Breast epithelium (tissue), 3 donors: ENCODE data around the gene KRTAP4-6.

Experiments
- CTCF ChIP-seq, 3 donors: fragments of 450-650 bp; IDR thresholded peaks; one replicate each; pipeline ENCODE4 v1.5.1; 2016 to 2017; ENCODE audit warnings: antibody characterized with exemption in 3 of 3, mild to moderate bottlenecking in 3 of 3, moderate library complexity in 3 of 3
- POLR2A ChIP-seq: fragments of 450-650 bp; IDR thresholded peaks from one replicate; pipeline ENCODE4 v1.6.1; 2016; ENCODE audit warnings: antibody characterized with exemption, mild to moderate bottlenecking, moderate library complexity

DNA sequence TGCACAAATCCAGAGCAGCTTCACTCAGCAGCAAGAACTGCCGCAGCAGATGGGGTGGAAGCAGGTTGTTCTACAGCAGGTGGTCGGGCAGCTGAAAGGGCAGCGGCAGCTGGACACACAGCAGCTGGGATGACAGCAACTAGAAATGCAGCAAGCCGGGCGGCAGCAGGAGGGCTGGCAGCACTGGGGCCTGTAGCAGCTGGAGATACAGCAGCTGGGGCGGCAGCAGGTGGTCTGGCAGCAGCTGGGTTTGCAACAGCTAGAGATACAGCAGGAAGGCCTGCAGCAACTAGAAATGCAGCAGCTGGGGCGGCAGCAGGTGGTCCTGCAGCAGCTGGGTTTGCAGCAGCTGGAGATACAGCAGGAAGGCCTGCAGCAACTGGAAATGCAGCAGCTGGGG lies 27.2 kb upstream of the KRTAP4-6 start:
- TF ChIP-seq CTCF (IDR thresholded peaks at IDR 0.05): no peak
- no peak for TF ChIP-seq POLR2A
